ENCODE results near the gene ASB5. TPM values are rescaled to one million over a fixed set of nuclear protein-coding genes. Genes with fewer than 3 reads are reported as not detected.
"Not testable (repeated sequence)": the region's sequence is repeated elsewhere in the genome, so short reads cannot be mapped to it uniquely, and the experiment has no call there.

Gene ASB5
- total RNA-seq, 1 donor from 2014 or later: not detected

DNA sequence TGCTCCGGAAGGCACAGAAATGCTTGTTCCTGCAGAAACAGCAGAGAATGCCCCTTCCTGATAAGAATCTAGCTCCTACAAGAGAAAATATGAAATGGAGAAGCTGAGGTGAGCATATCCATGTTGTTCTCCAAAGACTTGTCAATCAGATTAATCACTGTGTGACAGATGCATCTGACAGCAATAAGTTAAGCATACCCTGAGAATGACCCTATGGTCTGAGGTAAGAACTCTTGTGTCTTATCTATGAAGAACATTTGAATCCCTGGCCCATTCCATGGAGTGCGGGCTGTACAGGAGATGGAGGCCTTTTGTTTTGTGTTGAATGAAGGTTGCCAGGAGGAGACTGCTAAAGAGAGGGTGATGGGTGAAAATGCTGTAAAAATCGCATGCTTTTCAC is 21.5 kb upstream of the ASB5 start:
- FAIRE-seq: no peak
- H3K27me3 ChIP-seq (ENCODE audit: control insufficient read depth, insufficient read depth, low read length): no peaks in the 10 kb centered on the region
- TF ChIP-seq, protein P1, sequence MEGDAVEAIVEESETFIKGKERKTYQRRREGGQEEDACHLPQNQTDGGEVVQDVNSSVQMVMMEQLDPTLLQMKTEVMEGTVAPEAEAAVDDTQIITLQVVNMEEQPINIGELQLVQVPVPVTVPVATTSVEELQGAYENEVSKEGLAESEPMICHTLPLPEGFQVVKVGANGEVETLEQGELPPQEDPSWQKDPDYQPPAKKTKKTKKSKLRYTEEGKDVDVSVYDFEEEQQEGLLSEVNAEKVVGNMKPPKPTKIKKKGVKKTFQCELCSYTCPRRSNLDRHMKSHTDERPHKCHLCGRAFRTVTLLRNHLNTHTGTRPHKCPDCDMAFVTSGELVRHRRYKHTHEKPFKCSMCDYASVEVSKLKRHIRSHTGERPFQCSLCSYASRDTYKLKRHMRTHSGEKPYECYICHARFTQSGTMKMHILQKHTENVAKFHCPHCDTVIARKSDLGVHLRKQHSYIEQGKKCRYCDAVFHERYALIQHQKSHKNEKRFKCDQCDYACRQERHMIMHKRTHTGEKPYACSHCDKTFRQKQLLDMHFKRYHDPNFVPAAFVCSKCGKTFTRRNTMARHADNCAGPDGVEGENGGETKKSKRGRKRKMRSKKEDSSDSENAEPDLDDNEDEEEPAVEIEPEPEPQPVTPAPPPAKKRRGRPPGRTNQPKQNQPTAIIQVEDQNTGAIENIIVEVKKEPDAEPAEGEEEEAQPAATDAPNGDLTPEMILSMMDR (IDR thresholded peaks at IDR 0.05; ENCODE audit: insufficient read depth, low read length, severe bottlenecking): no peak
- no peak overlapping the region for H3K4me3 ChIP-seq (ENCODE audit: low read depth, low read length)
- H3K36me3 ChIP-seq (ENCODE audit: control insufficient read depth, insufficient read depth, low read length): no peaks in the 10 kb centered on the region
- DNase-seq (ENCODE audit: low read depth): no peak

DNA sequence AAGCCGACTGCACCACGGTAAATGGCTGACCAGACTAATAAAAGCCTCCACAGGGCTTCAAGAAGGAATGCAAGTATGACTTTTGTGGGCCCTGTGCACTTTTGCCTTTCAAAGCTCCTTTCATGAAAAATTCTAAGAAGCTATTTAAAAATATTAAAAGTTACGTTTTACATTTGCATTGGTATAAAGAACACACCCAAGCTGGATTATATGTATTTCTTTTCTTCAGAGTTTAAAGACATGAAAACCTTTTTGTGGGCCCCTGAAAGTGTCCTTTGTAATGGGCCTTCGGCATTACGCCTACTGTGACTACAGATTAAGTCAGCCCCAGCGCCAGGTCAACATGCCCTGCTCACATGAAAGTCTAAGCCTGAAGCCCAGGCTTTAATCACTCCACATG is 20.5 kb upstream of the ASB5 start:
- Histone ChIP-seq H3K4me3 (ENCODE audit: low read depth, low read length) (no peak overlapping the region), H3K27me3 (ENCODE audit: control insufficient read depth, insufficient read depth, low read length) (no peaks in the 10 kb centered on the region), H3K36me3 (ENCODE audit: control insufficient read depth, insufficient read depth, low read length) (no peaks in the 10 kb centered on the region)
- TF ChIP-seq, protein P1 (IDR thresholded peaks at IDR 0.05; ENCODE audit: insufficient read depth, low read length, severe bottlenecking): no peak
- FAIRE-seq: no peak
- DNase-seq (ENCODE audit: low read depth): no peak

DNA sequence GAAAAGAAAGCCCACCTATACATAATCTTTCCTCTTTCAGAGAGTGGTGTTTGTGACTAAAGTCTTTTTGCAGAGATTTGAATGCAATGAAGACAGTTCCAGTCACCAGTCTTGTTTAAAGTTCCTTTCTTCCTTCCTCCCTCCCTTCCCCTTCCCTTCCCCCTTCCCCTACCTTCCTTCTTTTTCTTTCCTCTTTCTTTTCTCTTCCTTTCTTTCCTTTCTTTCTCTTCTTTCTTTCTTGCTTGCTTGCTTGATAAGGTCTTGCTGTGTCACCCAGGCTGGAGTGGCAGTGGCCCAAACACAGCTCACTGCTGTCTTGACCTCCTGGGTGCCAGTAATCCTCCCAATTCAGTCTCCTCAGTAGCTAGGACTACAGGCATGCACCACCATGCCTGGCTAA is 19.0 kb upstream of the ASB5 start:
- H3K27me3 ChIP-seq (ENCODE audit: control insufficient read depth, insufficient read depth, low read length): no peaks in the 10 kb centered on the region
- no peaks in the 10 kb centered on the region for H3K36me3 ChIP-seq (ENCODE audit: control insufficient read depth, insufficient read depth, low read length)
- FAIRE-seq: no peak
- no peak overlapping the region for H3K4me3 ChIP-seq (ENCODE audit: low read depth, low read length)
- DNase-seq (ENCODE audit: low read depth): no peak
- TF ChIP-seq, protein P1 (IDR thresholded peaks at IDR 0.05; ENCODE audit: insufficient read depth, low read length, severe bottlenecking): no peak

DNA sequence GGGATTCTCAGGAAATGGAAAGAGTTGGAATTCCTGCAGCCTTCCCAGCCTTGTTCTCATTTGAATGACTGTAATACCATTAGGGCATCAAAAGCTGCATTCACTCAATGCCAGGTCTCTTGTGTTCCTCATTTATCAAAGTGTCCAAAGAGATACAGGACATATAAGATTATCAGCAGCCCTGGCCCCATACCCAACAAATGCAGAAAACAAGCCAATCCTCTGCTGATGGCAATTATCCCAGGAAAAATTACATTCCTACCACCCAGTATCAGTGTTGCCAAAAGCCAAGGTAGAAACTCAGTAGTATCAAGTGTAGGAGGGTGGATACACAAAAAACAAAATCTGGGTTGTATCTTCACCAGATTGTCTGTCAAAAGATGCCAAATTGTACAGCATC is 18.5 kb upstream of the ASB5 start:
- Histone ChIP-seq H3K36me3 (ENCODE audit: control insufficient read depth, insufficient read depth, low read length) (no peaks in the 10 kb centered on the region), H3K4me3 (ENCODE audit: low read depth, low read length) (no peak overlapping the region), H3K27me3 (ENCODE audit: control insufficient read depth, insufficient read depth, low read length) (no peaks in the 10 kb centered on the region)
- FAIRE-seq: no peak
- TF ChIP-seq, protein P1 (IDR thresholded peaks at IDR 0.05; ENCODE audit: insufficient read depth, low read length, severe bottlenecking): no peak
- DNase-seq (ENCODE audit: low read depth): no peak

DNA sequence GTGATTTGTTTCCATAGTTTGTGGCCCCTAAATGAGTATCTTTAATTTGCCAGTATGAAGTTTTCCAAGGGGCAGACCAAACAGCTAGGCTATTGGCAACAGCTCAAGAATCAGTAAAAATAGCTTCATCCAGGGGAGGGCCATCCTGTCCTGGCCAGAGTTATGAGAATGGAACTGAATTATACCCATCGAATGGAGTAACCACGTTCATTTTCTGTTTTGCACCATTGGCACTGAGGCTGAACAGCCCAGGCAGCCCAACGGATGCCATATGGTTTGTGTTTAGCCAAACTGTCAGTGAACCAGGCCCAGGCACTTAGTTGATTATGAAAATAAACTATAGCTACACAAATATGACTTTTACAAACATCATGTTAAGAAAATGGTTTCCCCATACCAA is 17.7 kb upstream of the ASB5 start:
- no peak for DNase-seq (ENCODE audit: low read depth)

GRCh38 chr4:176279560-176279959 is 10.5 kb upstream of the ASB5 start:
- not testable (repeated sequence) for H3K36me3 ChIP-seq (ENCODE audit: control insufficient read depth, insufficient read depth, low read length); H3K4me3 ChIP-seq (ENCODE audit: low read depth, low read length); H3K27me3 ChIP-seq (ENCODE audit: control insufficient read depth, insufficient read depth, low read length); DNase-seq (ENCODE audit: low read depth); FAIRE-seq

More for the DNA sequence above, 17.7 kb upstream of the ASB5 start:
- TF ChIP-seq, protein P1 (IDR thresholded peaks at IDR 0.05; ENCODE audit: insufficient read depth, low read length, severe bottlenecking): no peak
- Histone ChIP-seq H3K27me3 (ENCODE audit: control insufficient read depth, insufficient read depth, low read length) (no peaks in the 10 kb centered on the region), H3K36me3 (ENCODE audit: control insufficient read depth, insufficient read depth, low read length) (no peaks in the 10 kb centered on the region), H3K4me3 (ENCODE audit: low read depth, low read length) (no peak overlapping the region)
- no peak for FAIRE-seq
